ENCODE data around the gene GIGYF2. TPM values are rescaled to one million over a fixed set of nuclear protein-coding genes. Genes with fewer than 3 reads are reported as not detected.
A peak's percentile ranks its signal among the peaks of the same experiment; 100 is the strongest.

GIGYF2 gene
- total and polyA plus RNA-seq, 2 of the 13 experiments (the other 11 are each of a cell fraction or from before 2014, with no cell fraction given), result 44.9 to 73.5 TPM

- TF ChIP-seq RERE (CRISPR knock-in tag; IDR thresholded peaks at IDR 0.05; ENCODE audit: low read depth) (no peak), KDM2A (CRISPR knock-in tag; IDR thresholded peaks at IDR 0.05; ENCODE audit: borderline replicate concordance, low read depth) (peak; percentile 71; the same call in 1 of the 2 replicates), DPF2 (CRISPR knock-in tag; IDR thresholded peaks at IDR 0.05; ENCODE audit: borderline replicate concordance, low read depth) (0 out of 2 replicates have a peak, but pooled peaks have one; percentile 30), ZFP36L2 (CRISPR knock-in tag; IDR thresholded peaks at IDR 0.05) (no peak), HIVEP1 (CRISPR knock-in tag; IDR thresholded peaks at IDR 0.05) (peak; percentile 90), SCMH1 (CRISPR knock-in tag; IDR thresholded peaks at IDR 0.05; ENCODE audit: borderline replicate concordance) (no peak), ZNF260 (CRISPR knock-in tag; IDR thresholded peaks at IDR 0.05; ENCODE audit: borderline replicate concordance, low read depth) (no peak), ZSCAN9 (CRISPR knock-in tag; IDR thresholded peaks at IDR 0.05; ENCODE audit: borderline replicate concordance) (no peak), PAF1 (CRISPR knock-in tag; IDR thresholded peaks at IDR 0.05) (no peak; the same call in 1 of the 2 replicates), KLF11 (CRISPR knock-in tag; IDR thresholded peaks at IDR 0.05) (no peak), PRMT3 (CRISPR knock-in tag; IDR thresholded peaks at IDR 0.05; ENCODE audit: borderline replicate concordance, low read depth) (no peak), ZSCAN25 (CRISPR knock-in tag; IDR thresholded peaks at IDR 0.05) (no peak), NCOA1 (CRISPR knock-in tag; IDR thresholded peaks at IDR 0.05) (no peak), ZNF276 (CRISPR knock-in tag; IDR thresholded peaks at IDR 0.05; ENCODE audit: low read depth) (no peak), TRIM24 (CRISPR knock-in tag; IDR thresholded peaks at IDR 0.05) (no peak), ZNF652 (CRISPR knock-in tag; IDR thresholded peaks at IDR 0.05; ENCODE audit: borderline replicate concordance, low read depth) (no peak), AHR (CRISPR knock-in tag; IDR thresholded peaks at IDR 0.05) (no peak), SP1 (IDR thresholded peaks at IDR 0.05) (no peak), SP1 (CRISPR knock-in tag; IDR thresholded peaks at IDR 0.05) (no peak), ARNTL (CRISPR knock-in tag; IDR thresholded peaks at IDR 0.05) (no peak), HNF4A (CRISPR knock-in tag; IDR thresholded peaks at IDR 0.05) (peak; percentile 71), ZNF841 (CRISPR knock-in tag; IDR thresholded peaks at IDR 0.05; ENCODE audit: borderline replicate concordance) (no peak), SMARCE1 (IDR thresholded peaks at IDR 0.05; ENCODE audit: borderline replicate concordance) (no peak), NKX3-1 (CRISPR knock-in tag; IDR thresholded peaks at IDR 0.05) (no peak), ZNF614 (CRISPR knock-in tag; IDR thresholded peaks at IDR 0.05; ENCODE audit: borderline replicate concordance) (no peak), NR2F6 (IDR thresholded peaks at IDR 0.05) (no peak), NR2F6 (CRISPR knock-in tag; IDR thresholded peaks at IDR 0.05) (no peak), ZNF589 (CRISPR knock-in tag; conservative IDR thresholded peaks at IDR 0.05) (no peak), MATR3 (CRISPR knock-in tag; IDR thresholded peaks at IDR 0.05) (no peak)
Observed at GRCh38 chr2:232876978-232877441, 179.9 kb downstream of the GIGYF2 start (continued).
